GM18909 (cell line): ENCODE measurements around the gene AGTR1.
"Not testable (repeated sequence)": the region's sequence is repeated elsewhere in the genome, so short reads cannot be mapped to it uniquely, and the experiment has no call there.

Source experiments
- ATAC-seq: cut with Tn5 transposase; IDR thresholded peaks from one replicate; pipeline ENCODE4 v1.9.1; 2021; ENCODE audit warnings: mild to moderate bottlenecking; ENCODE audit not compliant: unreplicated experiment, poor library complexity

The AGTR1 gene

GRCh38 chr3:148756311-148756710 is 58.6 kb downstream of the AGTR1 start:
- no peak for ATAC-seq

- ATAC-seq = no peak
These were observed 59.8 kb downstream of the AGTR1 start for GRCh38 chr3:148757238-148758215.

- no peak for ATAC-seq
These were observed 60.7 kb downstream of the AGTR1 start for GRCh38 chr3:148758303-148758884.

- no peak for ATAC-seq
These were observed 61.7 kb downstream of the AGTR1 start for GRCh38 chr3:148759430-148759829.

- ATAC-seq = no peak
These were observed 65.5 kb downstream of the AGTR1 start for GRCh38 chr3:148763156-148763680.

GRCh38 chr3:148763986-148764935 is 66.6 kb downstream of the AGTR1 start:
- no peak for ATAC-seq

GRCh38 chr3:148772361-148772760 is 74.7 kb downstream of the AGTR1 start:
- no peak for ATAC-seq

- ATAC-seq = no peak
These were observed 75.1 kb downstream of the AGTR1 start for GRCh38 chr3:148772835-148773234.

GRCh38 chr3:148773805-148774204 is 76.1 kb downstream of the AGTR1 start:
- ATAC-seq = no peak

- ATAC-seq = no peak
These were observed 81.2 kb downstream of the AGTR1 start for GRCh38 chr3:148778926-148779325.

- ATAC-seq = not testable (repeated sequence)
These were observed 87.3 kb downstream of the AGTR1 start for GRCh38 chr3:148785026-148785425.

- not testable (repeated sequence) for ATAC-seq
These were observed 88.5 kb downstream of the AGTR1 start for GRCh38 chr3:148786159-148786558.

GRCh38 chr3:148789146-148789545 is 91.4 kb downstream of the AGTR1 start:
- no peak for ATAC-seq

GRCh38 chr3:148789906-148790305 is 92.2 kb downstream of the AGTR1 start:
- no peak for ATAC-seq

- no peak for ATAC-seq
These were observed 92.7 kb downstream of the AGTR1 start for GRCh38 chr3:148790370-148790769.

- no peak for ATAC-seq
These were observed 93.4 kb downstream of the AGTR1 start for GRCh38 chr3:148790851-148791735.

GRCh38 chr3:148791920-148792319 is 94.2 kb downstream of the AGTR1 start:
- no peak for ATAC-seq

- ATAC-seq = no peak
These were observed 94.8 kb downstream of the AGTR1 start for GRCh38 chr3:148792516-148792915.
